ENCODE measurements around the gene RPL15.
"Not testable (repeated sequence)": the region's sequence is repeated elsewhere in the genome, so short reads cannot be mapped to it uniquely, and the experiment has no call there.

The RPL15 gene

DNA sequence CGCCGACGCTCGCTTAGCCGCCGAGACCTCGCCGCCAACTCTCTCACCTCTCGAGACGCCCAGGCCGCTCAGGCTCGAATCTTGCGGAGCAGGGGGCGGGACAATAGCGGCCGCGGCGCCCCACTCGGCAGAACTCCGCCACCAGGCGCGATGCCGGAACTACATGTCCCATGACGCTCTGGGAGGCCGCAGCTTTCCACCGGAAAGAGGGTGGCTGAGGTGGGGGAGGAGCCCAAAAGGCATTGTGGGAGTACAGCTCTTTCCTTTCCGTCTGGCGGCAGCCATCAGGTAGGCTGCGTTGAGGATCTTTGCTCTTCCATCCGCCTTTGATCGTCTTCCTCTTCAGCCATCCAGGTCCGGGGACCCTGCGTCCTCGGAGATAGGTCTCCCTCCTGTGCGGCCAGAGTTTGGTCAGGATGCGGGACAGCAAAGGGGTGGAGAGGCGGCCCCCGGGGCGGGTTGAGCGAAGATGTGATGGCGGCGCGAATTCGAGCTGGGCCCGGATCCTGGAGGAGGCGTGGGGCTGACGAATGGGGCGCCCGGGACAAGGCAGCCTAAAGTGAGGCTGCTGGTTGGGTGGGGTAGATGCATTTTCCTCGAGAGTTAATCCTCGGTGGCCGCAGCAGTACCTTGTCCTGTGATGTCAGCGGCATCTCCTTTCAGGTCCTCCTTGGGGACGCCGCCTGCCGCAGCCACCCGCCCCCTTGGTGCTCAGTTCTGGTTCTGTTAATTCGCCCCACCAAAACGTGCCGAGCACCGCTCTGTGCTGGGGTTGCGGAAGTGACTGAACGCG is at the start of gene RPL15, which contains the start of gene NKIRAS1:
Gene RPL15, plus strand, starts transcription at position 247 of the 793 bp plus-strand sequence. CDS start 728 bp downstream, outside the sequence.
Gene NKIRAS1, minus strand, starts transcription at position 105 of the 793 bp plus-strand sequence. CDS start 6,086 bp downstream, outside the sequence.
- DNase-seq, result peak; percentile 61 to 98 (median 94)

DNA sequence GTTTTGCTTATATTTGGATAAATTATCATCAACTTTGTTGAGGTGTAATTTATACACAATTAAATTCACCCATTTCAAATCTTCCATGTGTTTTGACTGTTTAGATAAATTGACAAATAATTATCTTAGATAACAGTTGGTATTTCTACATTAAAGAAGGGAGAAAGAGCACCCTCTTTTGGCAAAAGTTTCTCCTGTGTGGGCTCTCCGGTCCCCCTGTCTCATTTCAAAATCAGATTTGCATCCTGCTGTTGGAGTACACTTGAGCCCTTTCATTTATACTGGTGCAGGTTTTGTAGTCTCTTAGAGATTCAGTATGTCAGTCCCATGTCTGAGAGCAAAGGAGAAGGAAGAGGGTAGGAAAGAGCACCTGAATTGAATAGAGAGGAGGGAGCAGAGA is 49.5 kb upstream of the RPL15 start:
- no peak for DNase-seq

DNA sequence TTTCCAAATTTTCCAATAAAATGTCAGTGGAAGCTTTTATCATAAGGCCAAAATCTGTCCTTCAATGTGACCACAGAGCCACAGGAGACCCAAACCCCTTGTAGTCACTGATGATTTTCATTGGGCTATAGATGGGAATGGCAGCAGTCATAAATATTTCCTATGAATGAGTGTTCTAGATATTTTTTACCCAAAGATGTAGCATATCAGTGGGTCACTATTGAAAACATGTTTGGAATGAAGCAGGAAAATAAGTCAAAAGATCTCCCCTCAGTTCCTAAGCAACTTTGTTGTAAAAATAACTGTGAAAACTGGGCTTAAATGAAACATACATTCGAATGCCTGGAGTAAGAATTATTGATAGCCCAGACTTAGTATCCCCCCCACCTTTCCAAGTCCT is 49.1 kb upstream of the RPL15 start:
- no peak for DNase-seq

DNA sequence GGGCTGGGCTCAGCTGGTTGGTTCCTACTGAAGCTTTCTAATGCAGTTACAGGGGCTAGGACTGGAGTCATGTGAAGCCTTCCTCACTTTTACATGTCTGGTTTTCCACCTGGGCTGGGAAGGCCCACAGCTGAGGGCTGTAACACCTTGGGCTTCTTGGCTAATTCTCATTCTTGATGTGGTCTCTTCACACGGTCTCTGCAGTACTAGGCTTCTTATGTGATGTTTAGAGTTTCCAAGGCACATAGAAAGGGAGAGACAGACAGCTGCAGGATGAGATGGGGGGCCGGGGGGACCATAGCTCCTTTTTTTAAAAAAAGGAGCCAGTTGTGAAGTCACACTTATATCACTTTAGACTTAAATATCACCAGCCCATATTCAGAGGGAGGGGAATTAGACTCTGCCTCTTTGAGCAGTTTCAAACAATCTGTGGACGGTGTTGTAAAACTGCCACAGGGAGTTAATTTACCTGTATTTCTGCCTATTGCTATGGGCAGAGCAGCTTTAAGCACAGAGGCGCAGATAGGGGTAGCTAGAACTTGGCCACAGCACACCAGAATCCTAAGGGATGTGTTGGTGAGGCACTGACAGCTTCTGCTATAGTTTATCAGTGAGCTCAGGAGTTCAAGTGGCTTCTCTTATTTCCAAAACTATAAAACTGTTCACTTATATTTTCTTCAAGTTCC is 46.8 kb upstream of the RPL15 start:
- DNase-seq, result no peak

DNA sequence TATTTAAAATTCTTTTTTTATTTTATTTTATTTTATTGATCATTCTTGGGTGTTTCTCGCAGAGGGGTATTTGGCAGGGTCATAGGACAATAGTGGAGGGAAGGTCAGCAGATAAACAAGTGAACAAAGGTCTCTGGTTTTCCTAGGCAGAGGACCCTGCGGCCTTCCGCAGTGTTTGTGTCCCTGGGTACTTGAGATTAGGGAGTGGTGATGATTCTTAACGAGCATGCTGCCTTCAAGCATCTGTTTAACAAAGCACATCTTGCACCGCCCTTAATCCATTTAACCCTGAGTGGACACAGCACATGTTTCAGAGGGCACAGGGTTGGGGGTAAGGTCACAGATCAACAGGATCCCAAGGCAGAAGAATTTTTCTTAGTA is 46.3 kb upstream of the RPL15 start:
- DNase-seq, result not testable (repeated sequence)

DNA sequence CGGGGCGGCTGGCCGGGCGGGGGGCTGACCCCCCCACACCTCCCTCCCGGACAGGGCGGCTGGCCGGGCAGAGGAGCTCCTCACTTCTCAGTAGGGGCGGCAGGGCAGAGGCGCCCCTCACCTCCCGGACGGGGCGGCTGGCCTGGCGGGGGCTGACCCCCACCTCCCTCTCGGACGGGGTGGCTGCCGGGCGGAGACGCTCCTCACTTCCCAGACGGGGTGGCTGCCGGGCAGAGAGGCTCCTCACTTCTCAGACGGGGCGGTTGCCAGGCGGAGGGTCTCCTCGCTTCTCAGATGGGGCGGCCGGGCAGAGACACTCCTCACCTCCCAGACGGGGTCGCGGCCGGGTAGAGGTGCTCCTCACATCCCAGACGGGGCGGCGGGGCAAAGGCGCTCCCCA is 45.6 kb upstream of the RPL15 start:
- DNase-seq, result not testable (repeated sequence)

DNA sequence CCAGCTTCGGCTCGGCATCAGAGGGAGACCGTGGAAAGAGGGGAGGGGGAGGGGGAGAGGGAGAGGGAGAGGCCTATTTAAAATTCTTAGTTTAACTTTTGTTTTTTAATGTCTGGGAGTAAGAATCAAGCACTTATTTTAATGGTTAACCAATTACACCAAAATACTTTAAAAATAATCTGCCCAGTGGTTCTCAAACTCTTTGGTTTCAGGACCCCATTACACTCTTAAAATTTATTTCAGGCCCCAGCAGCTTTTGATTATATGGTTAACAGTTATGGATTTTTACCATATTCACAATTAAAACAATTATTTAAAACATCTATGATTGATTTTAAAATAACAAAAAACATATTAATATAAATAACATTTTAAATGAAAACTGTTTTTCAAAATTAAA is 44.6 kb upstream of the RPL15 start:
- no peak for DNase-seq

DNA sequence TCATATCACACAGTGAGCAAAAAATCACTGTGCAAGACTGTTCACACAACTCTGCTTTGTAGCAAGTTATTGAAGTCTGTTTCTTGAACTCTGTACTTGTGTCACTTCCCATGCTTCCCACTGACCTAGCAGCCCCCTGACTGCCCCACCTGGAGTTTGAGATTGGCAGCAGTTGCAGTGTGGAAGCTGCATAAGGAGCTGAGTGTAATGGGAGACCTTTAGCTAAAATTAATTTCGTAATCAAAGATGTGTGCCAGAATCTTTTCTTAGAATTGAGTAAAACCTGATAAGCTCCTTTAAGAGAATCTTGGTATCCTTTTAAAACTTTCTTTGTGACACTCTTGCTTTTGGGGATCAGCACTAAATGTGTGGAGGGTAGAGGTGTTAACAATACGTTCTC is 43.0 kb upstream of the RPL15 start:
- DNase-seq, result no peak

DNA sequence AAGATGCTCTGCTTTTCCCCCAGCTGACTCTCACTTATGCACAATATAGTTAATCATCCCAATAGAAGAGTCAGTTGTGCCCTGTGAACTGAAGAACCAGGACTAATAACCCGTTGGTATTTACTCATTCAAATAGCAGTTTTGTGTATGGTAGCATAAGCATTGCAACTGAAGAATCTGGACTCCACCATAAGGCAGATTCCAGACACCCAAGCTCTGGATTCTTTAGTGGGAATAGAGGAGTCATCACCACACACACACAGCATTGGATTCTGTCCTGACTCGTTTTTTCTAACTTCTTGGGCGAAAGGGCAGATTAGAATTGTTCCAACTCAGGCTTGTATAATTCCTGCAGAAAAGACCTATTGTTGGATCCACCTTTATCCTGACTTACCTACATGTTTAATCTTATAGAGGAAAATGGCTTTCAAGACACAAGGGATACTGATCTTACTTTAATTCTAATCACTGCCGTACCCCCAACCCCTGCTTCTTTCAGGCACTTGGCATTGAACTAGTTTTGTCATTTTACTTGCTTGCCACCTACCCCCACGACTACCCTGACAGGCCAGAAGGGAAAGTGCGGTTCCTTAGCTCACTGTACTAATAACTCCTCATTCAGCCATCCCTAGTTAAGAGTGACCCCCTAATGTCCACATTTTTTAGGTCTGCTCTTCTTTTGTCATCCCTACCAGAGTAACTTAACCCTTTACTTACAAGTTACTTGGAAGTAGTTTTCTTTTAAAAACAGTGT is 42.4 kb upstream of the RPL15 start:
- no peak for DNase-seq

DNA sequence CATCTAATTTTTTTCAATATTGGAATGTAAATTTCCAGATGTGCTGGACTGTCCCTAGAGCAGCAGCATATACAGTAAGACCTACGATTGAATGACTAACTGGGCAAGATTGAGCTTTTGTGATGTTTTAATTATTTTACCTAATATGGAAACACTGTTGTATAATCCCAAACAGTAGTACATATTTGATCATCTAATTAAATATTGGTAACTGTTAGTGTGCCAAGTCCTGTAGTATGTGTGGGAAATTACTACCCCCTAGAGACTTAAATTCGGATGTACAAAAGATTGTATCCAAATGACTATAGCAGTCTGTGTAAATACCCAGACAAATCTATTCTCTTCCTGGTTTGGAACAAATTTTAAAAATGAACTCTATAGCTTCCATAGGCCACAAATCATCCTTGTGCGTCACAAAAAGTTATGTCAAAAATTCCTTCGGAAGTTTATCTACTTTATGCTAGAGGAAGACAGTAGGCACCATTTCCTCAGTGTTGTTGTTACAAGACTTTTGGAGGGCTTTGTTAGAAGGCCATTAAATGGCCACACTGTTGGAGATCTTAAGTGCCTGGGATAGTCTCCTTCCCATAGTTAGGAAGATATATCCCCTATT is 41.7 kb upstream of the RPL15 start:
- no peak for DNase-seq

DNA sequence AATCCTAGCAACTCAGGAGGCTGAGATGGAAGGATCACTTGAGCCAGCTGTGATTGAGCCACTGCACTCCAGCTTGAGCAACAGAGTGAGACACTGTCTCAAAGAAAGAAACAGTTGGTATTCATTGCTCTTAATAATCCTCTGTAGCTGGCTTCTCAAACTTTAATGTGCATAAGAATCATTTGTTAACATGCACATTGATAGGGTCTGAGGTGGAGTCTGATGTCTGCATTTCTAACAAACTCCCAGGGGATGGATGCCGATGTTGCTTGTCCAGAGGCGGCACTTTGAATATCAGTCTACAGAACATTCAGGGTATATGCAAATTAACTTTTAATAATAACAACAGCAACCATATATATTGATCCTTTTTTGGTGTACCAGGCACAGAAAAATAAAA is 40.0 kb upstream of the RPL15 start:
- no peak for DNase-seq

DNA sequence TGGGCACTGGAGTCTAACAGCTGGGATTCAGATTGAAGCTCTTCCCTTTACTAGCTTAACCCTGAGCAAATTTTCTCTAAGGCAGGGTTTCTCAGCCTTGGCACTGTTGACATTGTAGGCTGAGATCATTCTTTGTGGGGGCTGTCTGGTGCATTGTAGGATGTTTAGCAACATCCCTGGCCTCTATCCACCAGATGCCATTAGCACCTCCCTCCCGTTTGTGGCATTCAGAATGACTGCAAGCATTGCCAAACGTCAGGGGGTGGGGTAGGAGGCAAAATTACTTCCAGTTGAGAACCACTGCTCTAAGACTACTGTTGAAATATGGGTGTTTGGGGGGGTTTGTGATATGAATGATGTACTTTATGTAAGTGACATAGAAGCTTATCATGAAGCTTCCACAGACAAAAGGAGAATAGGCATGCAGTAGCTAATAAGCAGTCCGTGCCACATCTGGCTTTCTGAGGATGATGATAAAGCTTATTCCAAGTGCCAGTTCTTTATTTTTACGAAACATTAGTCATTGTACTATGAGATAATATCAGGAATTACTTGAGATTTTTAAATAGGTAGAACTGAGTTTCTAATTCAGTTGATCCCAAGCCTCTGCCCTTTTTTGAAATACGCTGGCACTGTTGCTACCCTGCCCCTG is 39.5 kb upstream of the RPL15 start:
- DNase-seq, result peak in 4 of 56 donors; percentile 3 to 66 (median 28)

DNA sequence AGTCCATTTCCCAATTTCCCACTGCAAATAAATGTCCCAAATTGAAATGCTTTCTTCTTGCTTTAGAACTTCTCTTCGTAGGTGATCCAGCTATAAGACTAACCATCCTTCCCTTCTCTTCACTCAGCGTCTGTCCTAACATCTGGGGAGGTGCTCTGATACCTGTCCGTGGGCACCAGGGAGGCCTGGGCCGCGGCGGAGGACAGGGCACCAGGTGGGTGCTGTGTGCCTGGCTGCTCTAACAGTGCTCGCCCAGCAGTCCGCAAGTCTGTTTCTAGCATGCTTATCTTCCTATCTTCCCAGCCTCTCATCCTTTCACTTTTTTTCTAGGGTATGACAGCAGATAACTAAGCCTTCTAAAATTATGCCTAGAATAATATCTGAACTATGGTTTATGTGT is 37.4 kb upstream of the RPL15 start:
- DNase-seq, result no peak

DNA sequence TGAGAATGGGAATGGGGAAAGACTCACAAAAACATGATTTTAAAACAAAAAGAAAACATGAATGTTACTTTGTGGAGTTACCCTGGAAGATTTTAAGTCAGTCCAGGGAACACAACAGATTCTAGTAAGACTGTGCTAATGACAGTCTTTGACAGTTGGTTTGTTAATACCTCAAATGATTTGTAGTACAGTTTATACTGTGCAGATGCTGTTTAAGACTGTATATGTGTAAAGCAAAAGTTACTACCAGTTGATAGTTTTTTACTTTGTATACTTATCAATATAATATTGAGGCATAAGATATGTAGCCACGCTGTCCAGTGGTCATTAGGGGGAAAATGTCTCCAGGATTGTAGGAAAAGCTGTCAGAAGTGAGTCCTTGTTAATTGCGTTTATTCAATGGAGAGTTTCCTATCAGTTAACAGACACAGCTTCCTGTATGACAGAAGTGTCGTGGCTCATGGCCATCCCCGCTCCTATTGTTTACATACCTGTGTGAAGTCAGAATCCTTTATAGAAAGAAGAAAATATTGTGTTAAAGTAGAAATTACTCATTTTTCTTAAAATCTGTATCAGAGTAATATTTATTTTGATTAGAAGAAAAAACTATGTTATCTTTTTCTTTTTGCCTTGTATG is 36.1 kb upstream of the RPL15 start:
- no peak for DNase-seq

DNA sequence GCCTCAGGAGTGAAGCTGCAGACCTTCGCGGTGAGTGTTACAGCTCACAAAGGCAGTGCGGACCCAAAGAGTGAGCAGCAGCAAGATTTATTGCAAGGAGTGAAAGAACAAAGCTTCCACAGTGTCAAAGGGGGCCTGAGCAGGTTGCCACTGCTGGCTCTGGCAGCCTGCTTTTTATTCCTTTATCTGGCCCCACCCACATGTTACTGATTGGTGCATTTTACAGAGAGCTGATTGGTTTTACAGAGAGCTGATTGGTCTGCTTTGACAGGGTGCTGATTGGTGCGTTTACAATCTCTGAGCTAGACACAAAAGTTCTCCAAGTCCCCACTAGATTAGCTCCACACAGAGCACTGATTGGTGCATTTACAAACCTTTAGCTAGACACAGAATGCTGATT is 34.9 kb upstream of the RPL15 start:
- DNase-seq, result not testable (repeated sequence)

DNA sequence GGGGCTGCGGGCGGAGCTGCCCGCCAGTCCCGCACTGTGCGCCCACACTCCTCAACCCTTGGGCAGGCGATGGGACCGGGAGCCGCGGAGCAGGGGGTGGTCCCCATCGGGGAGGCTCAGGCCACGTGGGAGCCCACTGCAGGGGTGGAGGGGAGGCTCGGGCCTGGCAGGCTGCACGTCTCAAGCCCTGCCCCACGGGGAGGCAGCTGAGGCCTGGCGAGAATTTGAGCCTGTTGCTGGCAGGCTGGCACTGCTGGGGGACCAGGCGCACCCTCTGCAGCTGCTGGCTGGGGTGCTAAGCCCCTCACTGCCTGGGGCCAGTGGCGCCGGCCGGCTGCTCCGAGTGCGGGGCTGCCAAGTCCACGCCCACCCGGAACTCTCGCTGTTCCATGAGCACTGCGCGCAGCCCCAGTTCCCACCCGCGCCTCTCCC is 34.4 kb upstream of the RPL15 start:
- DNase-seq, result no peak

DNA sequence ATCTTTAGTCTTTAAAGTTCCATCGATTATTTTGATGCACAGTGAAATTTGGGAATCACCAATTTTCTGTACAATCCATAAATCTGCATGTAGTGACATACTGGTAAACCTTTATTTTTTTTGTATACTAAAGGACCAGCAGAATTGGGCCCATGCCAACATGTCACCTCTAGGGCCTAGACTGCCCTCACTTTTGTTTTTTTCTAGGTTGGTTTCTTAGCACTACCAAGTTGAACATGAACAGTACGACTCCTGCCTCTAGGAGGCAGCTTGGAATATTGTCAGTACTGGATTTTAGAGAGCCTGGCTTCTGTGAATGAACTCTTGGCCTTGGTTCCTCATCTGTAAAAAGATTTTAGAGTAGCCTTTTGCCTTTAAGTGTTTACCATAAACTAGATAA is 32.5 kb upstream of the RPL15 start:
- DNase-seq, result no peak

DNA sequence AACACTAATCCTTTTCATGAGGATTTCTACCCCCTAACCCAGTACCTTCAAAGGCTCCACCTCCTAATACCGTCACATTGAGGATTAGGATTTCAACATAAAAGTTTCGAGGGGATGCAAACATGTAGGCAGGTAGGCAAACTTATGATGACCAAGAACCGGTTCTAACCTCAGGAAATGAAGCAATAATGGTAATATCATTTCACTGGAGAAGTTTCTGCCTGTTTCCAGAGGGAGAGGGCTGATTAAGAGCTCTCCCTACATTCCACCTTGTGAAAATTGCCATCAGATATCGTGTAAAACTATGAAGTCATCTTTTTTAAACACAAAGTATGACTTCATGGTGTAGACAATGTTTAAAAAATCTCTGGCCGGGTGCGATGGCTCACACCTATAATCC is 31.7 kb upstream of the RPL15 start:
- DNase-seq, result no peak

DNA sequence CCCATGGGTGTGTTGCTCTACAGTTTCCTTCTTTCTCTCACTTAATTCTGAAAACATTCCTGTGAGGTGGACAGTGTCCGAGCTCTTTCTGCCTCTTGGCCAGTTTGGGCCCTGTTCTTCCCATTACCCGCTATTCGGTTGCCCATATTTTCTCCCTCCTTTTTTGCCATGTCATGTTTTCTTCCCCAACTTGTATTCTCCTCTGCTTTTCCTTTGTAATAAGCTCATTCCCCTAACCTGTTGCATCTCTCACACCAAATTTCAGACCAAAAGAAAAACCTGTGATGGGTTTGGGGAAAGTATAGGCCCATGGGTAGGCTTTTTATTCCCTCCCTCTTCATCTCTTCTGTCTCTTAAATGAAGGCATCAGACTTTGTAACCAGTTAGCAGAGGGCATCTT is 30.6 kb upstream of the RPL15 start:
- DNase-seq, result no peak

DNA sequence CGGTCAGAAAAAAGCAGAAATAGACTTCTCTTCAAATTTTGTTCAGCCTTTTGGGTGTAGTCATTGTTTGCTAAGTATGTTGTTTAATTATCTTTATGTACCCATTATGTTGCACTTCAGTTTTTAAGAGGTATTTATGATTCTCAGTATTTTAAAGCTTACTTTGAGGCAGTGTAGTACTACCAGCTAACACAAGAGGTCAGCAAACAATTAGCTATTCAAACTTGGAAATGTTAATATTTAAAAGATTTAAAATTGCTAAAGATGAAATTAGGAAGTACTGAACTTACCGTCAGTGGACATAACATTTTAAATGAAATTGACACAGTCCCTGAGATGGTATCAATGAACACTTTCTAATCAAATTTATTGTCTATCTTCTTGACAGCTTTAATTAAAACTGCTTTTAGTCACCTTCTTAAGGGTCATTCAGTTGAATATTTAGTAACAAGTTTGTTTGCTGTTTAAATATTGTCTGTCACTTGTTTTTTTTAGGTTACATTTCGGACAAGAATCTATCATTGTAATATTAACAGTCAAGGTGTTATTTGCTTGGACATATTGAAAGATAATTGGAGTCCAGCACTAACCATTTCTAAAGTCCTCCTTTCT is 28.2 kb upstream of the RPL15 start:
- DNase-seq, result no peak

Data from nucleus accumbens (tissue), 56 donors.